ENCODE data around the gene TINAGL1. TPM values are rescaled to one million over a fixed set of nuclear protein-coding genes. Genes with fewer than 3 reads are reported as not detected.

TINAGL1 gene, protein sequence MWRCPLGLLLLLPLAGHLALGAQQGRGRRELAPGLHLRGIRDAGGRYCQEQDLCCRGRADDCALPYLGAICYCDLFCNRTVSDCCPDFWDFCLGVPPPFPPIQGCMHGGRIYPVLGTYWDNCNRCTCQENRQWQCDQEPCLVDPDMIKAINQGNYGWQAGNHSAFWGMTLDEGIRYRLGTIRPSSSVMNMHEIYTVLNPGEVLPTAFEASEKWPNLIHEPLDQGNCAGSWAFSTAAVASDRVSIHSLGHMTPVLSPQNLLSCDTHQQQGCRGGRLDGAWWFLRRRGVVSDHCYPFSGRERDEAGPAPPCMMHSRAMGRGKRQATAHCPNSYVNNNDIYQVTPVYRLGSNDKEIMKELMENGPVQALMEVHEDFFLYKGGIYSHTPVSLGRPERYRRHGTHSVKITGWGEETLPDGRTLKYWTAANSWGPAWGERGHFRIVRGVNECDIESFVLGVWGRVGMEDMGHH
- total RNA-seq (2022; extraction: Qiagen RNA extraction) = 0.27 to 0.77 TPM (median 0.51 TPM) in 5 replicates

GRCh38 chr1:31576201-31576669 lies at the start of gene TINAGL1:
Gene TINAGL1 (plus strand): TSS chr1:31576515. CDS start chr1:31577149, 634 bp downstream.

DNA sequence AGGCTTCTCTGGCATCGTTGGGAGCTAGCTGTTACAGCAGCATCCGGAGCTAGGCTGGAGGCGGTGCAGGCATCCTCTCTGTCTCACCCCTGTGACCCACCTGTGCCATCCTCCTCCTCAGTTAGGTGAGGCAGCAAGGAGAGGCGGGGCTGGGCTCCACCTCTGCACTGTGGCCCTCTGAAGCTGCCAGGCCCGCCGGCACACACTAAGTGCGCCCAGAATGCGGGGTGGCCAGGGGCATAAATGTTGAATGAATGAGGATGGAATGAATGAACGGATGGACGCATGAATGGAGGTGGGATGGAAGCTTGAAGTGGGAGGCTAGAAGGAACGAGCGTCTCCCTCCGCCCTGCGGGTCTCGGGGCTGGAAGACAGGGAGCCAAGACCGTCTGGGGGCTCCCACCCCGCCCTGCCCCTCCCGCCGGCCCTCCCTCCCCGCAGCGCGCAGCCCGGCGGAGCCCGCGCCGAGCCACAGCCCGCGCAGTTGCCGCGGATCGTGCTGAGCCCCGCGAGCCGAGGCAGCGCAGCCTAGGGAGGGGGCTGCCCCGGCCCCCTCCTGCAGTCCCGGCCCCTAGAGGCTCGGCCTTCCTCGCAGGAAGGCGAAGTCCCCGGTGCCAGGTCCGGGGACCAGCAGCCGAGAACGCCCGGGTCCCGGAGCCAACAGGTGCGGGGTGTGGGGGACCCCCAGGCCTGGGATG lies 41.1 kb downstream of the TINAGL1 start, which contains the start of gene HCRTR1:
HCRTR1 (plus strand) TSS at position 472 of the 698 bp plus-strand sequence. CDS start 1,504 bp downstream, outside the sequence.

Other genes starting within 250 kb of the TINAGL1 start
- not detected in 5 replicates for gene FABP3, start 203.4 kb upstream of the TINAGL1 start, total RNA-seq (2022; extraction: Qiagen RNA extraction)
- gene SERINC2, start 163.3 kb upstream of the TINAGL1 start, total RNA-seq (2022; extraction: Qiagen RNA extraction) = 18.4 to 34.0 TPM (median 27.5 TPM) in 5 replicates
- not detected in 5 replicates for gene HCRTR1, start 41.2 kb downstream of the TINAGL1 start, total RNA-seq (2022; extraction: Qiagen RNA extraction)
- gene PEF1, start 68.4 kb downstream of the TINAGL1 start, total RNA-seq (2022; extraction: Qiagen RNA extraction) = 41.6 to 48.1 TPM (median 45.3 TPM) in 5 replicates
- 2.9 to 5.7 TPM (median 4.6 TPM) in 5 replicates for gene COL16A1, start 127.5 kb downstream of the TINAGL1 start, total RNA-seq (2022; extraction: Qiagen RNA extraction)
- gene ADGRB2, start 187.8 kb downstream of the TINAGL1 start, total RNA-seq (2022; extraction: Qiagen RNA extraction) = 3.9 to 6.8 TPM (median 5.5 TPM) in 5 replicates
- 3.3 to 4.5 TPM (median 3.8 TPM) in 5 replicates for gene SPOCD1, start 239.5 kb downstream of the TINAGL1 start, total RNA-seq (2022; extraction: Qiagen RNA extraction)